Right renal cortex interstitium (tissue), 3 donors: ENCODE measurements around the gene MPZL1. TPM values are rescaled to one million over a fixed set of nuclear protein-coding genes. Genes with fewer than 3 reads are reported as not detected.

Experiments used
- DNase-seq, 3 donors: peaks; one replicate each; pipeline ENCODE4 v3.0.0-alpha.2; 2013; ENCODE audit warnings: low read depth in 3 of 3, low spot score in 2 of 3
- polyA plus RNA-seq, 3 donors: library from polyadenylated mRNA; unstranded; fragments of 120-200 nt; gene quantifications; one replicate each; pipeline ENCODE4 v1.2.1, GENCODE V29; 2013; ENCODE audit not compliant: insufficient read length in 3 of 3

MPZL1 gene
- polyA plus RNA-seq, 3 donors: 122 to 129 (median 124) TPM

- DNase-seq: no peak
Observed at GRCh38 chr1:167773516-167773915, 51.7 kb downstream of the MPZL1 start.

DNA sequence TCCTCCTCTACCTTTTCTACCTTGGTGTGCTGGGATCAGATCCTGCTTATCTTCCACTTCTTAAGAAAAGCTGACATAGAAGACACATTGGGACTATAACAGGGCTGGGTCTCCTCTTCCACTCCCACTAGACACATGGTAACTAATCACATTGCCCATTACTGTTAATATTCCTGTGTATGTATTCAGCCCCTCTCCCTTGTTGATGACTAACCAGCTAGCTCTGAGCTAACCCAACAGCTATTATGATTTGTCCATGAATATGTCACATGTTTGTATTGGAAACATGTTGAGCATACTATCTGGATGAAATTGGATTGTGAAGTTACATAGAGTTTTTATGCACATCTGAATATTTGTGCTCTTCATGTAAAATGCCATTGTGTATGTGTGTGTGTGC, 52.9 kb downstream of the MPZL1 start:
- DNase-seq: no peak

DNA sequence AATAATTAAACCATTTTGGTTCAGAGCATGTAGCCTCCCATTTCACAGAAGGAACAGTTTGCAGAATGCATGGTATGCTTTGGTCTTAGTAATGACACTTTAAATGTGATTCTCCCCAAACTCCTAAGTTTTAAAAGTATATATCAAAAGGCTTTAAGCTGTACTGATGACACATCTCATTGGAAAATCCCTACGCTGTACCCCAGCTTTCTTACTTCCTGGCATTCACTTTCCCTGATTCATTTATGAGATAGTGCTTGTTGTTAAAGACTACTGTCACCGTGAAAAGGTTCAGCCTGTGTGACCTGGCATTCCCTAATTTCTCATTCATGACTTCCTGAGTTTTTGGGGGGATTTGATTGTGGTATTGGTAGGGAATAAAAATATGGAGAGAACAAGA, 53.4 kb downstream of the MPZL1 start:
- DNase-seq: no peak

- DNase-seq: no peak
Observed at GRCh38 chr1:167776151-167776550, 54.4 kb downstream of the MPZL1 start.

- DNase-seq: no peak
Observed at GRCh38 chr1:167776616-167777268, 55.0 kb downstream of the MPZL1 start.

- no peak for DNase-seq
Observed at GRCh38 chr1:167777269-167777650, 55.5 kb downstream of the MPZL1 start.

- DNase-seq: no peak
Observed at GRCh38 chr1:167781558-167781957, 59.8 kb downstream of the MPZL1 start.

DNA sequence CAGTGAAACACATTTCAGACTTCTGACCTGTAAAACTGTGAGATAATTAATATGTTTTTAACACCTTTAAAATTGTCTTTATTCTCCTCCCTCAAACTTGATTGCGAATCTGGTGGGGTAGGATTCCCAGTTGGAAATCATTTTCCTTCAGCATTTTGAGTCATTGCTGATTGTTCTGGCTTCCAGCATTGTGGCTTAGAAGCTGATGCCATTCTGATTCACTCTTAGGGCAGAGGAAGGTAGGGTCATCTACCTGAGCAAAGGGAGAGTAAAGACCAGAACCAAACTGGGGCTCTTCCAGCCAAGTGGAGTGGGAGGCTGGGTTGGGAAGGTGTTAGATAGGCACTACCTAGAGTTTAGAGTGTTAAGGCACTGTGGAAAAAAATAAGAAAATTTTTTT, 61.2 kb downstream of the MPZL1 start:
- DNase-seq: no peak

GRCh38 chr1:167784876-167785550, 63.2 kb downstream of the MPZL1 start:
- DNase-seq: no peak

GRCh38 chr1:167786502-167786901, 64.7 kb downstream of the MPZL1 start:
- DNase-seq: no peak

- DNase-seq: no peak
Observed at GRCh38 chr1:167789501-167789900, 67.7 kb downstream of the MPZL1 start.

DNA sequence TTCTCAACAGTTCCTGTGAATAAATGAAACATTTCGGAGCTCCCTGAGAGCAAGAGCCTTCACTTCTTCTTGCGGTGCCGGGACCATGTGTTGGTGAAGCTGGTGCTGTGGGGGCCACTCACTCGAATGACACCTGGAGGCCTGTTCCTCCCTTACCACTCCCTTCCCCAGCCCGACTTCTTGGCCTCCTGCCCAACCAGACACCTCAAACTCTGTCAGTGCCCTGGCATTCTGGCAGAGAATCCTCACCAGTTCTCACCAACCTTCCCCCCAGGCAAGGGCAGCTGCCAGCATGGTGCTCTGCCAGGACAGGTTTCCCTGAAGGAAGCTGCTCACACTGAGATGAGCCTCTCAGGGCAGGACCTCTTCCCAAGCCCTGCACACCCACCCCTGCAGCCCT, 68.3 kb downstream of the MPZL1 start:
- no peak for DNase-seq

- no peak for DNase-seq
Observed at GRCh38 chr1:167791281-167792187, 69.8 kb downstream of the MPZL1 start.

GRCh38 chr1:167792188-167792565, 70.4 kb downstream of the MPZL1 start:
- DNase-seq: no peak

GRCh38 chr1:167794043-167794442, 72.3 kb downstream of the MPZL1 start:
- DNase-seq: no peak

DNA sequence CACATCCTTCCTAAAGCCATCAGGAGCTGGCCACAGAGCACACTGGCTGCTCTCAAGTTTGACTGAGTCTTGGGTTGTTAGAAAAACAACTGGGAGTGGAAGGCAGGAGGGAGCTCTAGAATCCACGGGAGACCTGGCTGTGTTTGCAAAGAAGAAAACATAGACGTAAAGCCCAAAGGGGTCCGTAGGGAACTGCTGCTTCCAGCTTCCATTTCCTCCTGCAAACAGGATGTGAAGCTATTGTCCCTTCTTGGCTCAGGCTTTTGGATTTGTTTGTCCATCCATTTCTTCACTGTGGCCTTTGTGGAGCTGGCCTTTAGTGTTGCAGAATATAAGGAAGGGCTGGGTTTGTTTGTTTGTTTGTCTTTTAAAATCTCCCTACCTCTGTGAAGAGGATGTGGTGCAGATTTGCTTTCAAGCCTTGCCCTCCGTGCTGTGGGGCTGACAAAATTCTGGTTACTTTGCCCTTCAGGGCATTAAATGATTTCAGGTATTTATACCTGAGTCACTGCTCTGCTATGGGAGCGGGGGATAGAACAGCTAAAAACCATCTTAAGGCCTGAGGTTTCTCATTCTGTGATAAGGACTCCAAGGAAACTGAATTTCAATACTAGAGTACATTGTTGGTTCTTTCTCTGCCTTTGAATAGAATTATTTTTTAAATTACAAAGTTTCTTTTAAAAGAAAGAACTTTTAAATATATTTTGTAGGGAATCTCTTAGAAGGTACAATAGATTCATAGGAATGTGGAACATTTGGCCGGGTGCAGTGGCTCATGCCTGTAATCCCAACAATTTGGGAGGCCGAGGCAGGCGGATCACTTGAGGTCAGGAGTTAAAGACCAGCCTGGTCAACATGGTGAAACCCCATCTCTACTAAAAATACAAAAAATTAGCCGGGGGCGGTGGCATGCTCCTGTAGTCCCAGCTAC, 74.3 kb downstream of the MPZL1 start:
- no peak for DNase-seq

GRCh38 chr1:167797015-167797414, 75.2 kb downstream of the MPZL1 start:
- DNase-seq: no peak

GRCh38 chr1:167798952-167799351, 77.2 kb downstream of the MPZL1 start:
- no peak for DNase-seq

GRCh38 chr1:167799747-167800146, 78.0 kb downstream of the MPZL1 start:
- no peak for DNase-seq

- no peak for DNase-seq
Observed at GRCh38 chr1:167800251-167800650, 78.5 kb downstream of the MPZL1 start.

DNA sequence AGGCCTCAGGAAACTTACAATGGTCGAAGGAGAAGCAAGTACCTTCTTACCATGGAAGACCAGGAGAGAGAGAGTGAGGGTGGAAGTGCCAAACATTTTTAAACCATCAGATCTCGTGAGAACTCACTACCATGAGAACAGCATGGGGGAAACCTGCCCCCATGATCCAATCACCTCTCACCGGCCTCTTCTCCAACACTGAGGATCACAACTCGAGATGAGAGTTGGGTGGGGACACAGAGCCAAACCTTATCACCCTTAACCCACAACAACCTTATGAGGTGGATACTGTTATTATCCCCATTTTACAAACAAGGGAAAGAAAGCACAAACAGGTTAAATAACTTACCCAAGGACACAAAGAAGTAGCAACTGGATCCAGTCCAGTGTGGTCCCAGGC, 80.5 kb downstream of the MPZL1 start:
- DNase-seq: no peak
